Peyer's patch (tissue), 4 donors: Measurements from ENCODE around the gene P2RY8. TPM values are rescaled to one million over a fixed set of nuclear protein-coding genes. Genes with fewer than 3 reads are reported as not detected.

ENCODE experiments used
- DNase-seq, 3 donors: peaks; one replicate each; pipeline ENCODE4 v3.0.0-alpha.2; 2017 to 2019
- H3K27ac ChIP-seq, 4 donors: fragments of 200-600 bp; sonication (generic); one replicate each; pipeline ENCODE4 v1.5.1; 2016 to 2019
- H3K27me3 ChIP-seq, 2 donors: fragments of 200-600 bp; sonication (generic); one replicate each; pipeline ENCODE4 v1.5.1; 2019
- H3K36me3 ChIP-seq, 3 donors: fragments of 200-600 bp; sonication (generic); one replicate each; pipeline ENCODE4 v1.5.1; 2016 to 2019
- H3K4me1 ChIP-seq, 4 donors: fragments of 200-600 bp; sonication (generic); one replicate each; pipeline ENCODE4 v1.5.1; 2016 to 2019
- H3K4me3 ChIP-seq, 4 donors: fragments of 200-600 bp; sonication (generic); 1 replicate in 3 of 4; 2 replicates in 1 of 4; pipeline ENCODE4 v1.5.1; 2016 to 2019; ENCODE audit warnings: mild to moderate bottlenecking in 1 of 4
- H3K9me3 ChIP-seq, 4 donors: fragments of 200-600 bp; sonication (generic); one replicate each; pipeline ENCODE4 v1.5.1; 2016 to 2019; ENCODE audit warnings: mild to moderate bottlenecking in 1 of 4
- POLR2A ChIP-seq, 2 donors: fragments of 450-650 bp; IDR thresholded peaks; one replicate each; pipeline ENCODE4 v1.5.1; 2017; ENCODE audit warnings: antibody characterized with exemption in 2 of 2, mild to moderate bottlenecking in 2 of 2, moderate library complexity in 2 of 2
- total RNA-seq, 4 donors: library from RNA; depleted of rRNA; stranded (reverse); fragments of >200 nt; gene quantifications; one replicate each; pipeline ENCODE4 v1.1.0, GENCODE V29; 2016
- TF ChIP-seq, protein P1 (sequence below), 6 experiments: fragments of 450-650 bp in 4 of 6; fragments of 200-600 bp in 2 of 6; sonication (generic) in 1 of 6; IDR thresholded peaks; one replicate each; pipeline ENCODE4 v1.5.1; 2017 to 2019; ENCODE audit warnings: antibody characterized with exemption in 6 of 6, mild to moderate bottlenecking in 3 of 6, moderate library complexity in 1 of 6

The P2RY8 gene
- total RNA-seq, 4 donors from 2014 or later = 0.35 to 5.8 (median 1.2) TPM

DNA sequence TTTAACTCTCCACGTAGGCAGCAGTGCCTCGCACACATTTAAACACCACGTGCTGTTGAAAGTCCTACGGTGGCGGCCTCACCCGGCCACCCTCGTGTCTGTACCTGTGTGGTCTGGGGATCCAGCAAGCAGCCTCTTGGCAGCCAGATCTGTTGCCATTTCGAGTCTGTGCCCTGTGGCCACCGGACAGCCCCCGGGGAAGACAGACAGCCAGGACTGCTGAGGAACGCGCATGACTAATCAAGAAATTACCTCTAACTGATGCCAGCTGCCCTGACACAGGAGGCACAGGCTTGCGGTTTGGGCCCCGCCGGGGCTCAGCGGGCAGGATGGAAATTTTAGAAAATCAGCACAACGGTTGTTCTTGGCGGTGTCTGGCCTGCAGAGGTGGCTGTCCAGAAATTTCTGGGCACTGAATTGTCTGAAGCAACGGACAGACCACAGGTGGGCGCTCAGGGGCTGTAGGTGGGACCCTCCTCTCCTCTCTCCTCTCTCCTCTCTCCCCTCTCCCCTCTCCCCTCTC lies 68.7 kb downstream of the P2RY8 start:
- peaks cover 0 to 23% (median 11%) of the 10 kb centered on the region in 4 donors for H3K4me1 ChIP-seq
- TF ChIP-seq, protein P1, sequence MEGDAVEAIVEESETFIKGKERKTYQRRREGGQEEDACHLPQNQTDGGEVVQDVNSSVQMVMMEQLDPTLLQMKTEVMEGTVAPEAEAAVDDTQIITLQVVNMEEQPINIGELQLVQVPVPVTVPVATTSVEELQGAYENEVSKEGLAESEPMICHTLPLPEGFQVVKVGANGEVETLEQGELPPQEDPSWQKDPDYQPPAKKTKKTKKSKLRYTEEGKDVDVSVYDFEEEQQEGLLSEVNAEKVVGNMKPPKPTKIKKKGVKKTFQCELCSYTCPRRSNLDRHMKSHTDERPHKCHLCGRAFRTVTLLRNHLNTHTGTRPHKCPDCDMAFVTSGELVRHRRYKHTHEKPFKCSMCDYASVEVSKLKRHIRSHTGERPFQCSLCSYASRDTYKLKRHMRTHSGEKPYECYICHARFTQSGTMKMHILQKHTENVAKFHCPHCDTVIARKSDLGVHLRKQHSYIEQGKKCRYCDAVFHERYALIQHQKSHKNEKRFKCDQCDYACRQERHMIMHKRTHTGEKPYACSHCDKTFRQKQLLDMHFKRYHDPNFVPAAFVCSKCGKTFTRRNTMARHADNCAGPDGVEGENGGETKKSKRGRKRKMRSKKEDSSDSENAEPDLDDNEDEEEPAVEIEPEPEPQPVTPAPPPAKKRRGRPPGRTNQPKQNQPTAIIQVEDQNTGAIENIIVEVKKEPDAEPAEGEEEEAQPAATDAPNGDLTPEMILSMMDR (IDR thresholded peaks at IDR 0.05) = no peak
- no peak for TF ChIP-seq POLR2A (IDR thresholded peaks at IDR 0.05)
- no peaks in the 10 kb centered on the region for H3K9me3 ChIP-seq
- no peak overlapping the region for H3K4me3 ChIP-seq
- H3K27me3 ChIP-seq = no peaks in the 10 kb centered on the region
- no peaks in the 10 kb centered on the region for H3K36me3 ChIP-seq
- peak overlapping the region in 3 of 4 donors; percentile 40 to 78 (median 50) for H3K27ac ChIP-seq
- DNase-seq = peak; percentile 46 to 87 (median 79)

DNA sequence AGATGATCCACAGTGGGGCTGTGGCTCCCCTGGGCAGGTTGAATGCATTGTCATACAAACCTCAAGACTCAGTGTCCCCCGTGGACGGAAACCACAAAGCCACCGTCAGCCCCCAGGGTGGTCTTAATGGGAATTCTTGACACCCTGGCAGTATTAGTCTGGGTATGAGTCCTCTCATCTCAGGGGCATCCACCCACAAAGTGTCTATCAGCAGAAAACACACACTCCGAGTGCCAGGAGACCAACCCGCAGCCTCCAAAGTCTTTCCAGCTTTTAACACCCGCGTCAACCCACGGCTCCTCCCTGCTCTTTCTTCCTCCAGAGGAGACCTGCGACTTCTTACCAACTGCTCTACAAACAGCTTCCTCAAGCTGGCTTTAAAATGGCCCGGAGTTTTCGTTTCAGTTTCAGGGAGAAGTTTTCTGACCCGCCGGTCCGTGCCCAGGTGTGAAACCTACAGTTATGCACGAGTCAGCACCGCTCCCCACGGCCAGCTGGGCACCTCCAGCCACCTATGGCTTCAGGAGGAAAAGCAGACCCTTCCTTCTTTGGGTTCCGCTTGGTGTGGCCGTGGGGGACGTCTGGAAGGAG lies 69.9 kb downstream of the P2RY8 start:
- DNase-seq = peak; percentile 48 to 81 (median 78)
- Histone ChIP-seq H3K27ac (peak overlapping the region; percentile 39 to 78 (median 53)), H3K4me3 (peak overlapping the region in 2 of 4 donors; percentile 14 to 34), H3K4me1 (peaks cover 0 to 22% (median 11%) of the 10 kb centered on the region in 4 donors), H3K9me3 (no peaks in the 10 kb centered on the region), H3K36me3 (no peaks in the 10 kb centered on the region), H3K27me3 (no peaks in the 10 kb centered on the region)
- no peak for TF ChIP-seq POLR2A (IDR thresholded peaks at IDR 0.05)
- TF ChIP-seq, protein P1 (IDR thresholded peaks at IDR 0.05) = no peak

DNA sequence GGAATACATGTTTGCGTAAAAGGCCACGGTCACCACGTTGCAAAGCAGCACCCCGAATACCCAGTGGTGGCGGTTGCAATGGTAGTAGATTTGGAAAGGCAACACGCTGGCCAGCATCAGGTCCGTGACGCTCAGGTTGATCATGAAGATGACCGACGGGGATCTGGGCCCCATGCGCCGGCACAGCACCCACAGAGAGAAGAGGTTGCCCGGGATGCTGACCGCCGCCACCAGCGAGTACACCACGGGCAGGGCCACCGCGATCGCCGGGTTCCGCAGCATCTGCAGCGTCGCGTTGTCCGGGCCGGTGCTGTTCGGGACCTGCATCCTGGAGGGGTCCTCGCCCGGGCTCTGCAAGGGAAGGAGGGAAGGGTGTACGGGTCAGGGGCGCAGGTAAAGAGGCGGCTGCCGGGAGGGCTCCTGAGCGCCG lies 70.7 kb downstream of the P2RY8 start:
- H3K27me3 ChIP-seq = no peaks in the 10 kb centered on the region
- H3K4me1 ChIP-seq = peaks cover 0 to 17% (median 10%) of the 10 kb centered on the region in 4 donors
- TF ChIP-seq POLR2A (IDR thresholded peaks at IDR 0.05) = no peak
- TF ChIP-seq, protein P1 (IDR thresholded peaks at IDR 0.05) = no peak
- peak overlapping the region in 1 of 4 donors; percentile 78 for H3K27ac ChIP-seq
- DNase-seq = peak; percentile 14 to 48 (median 42)
- H3K36me3 ChIP-seq = no peaks in the 10 kb centered on the region
- no peaks in the 10 kb centered on the region for H3K9me3 ChIP-seq
- no peak overlapping the region for H3K4me3 ChIP-seq

DNA sequence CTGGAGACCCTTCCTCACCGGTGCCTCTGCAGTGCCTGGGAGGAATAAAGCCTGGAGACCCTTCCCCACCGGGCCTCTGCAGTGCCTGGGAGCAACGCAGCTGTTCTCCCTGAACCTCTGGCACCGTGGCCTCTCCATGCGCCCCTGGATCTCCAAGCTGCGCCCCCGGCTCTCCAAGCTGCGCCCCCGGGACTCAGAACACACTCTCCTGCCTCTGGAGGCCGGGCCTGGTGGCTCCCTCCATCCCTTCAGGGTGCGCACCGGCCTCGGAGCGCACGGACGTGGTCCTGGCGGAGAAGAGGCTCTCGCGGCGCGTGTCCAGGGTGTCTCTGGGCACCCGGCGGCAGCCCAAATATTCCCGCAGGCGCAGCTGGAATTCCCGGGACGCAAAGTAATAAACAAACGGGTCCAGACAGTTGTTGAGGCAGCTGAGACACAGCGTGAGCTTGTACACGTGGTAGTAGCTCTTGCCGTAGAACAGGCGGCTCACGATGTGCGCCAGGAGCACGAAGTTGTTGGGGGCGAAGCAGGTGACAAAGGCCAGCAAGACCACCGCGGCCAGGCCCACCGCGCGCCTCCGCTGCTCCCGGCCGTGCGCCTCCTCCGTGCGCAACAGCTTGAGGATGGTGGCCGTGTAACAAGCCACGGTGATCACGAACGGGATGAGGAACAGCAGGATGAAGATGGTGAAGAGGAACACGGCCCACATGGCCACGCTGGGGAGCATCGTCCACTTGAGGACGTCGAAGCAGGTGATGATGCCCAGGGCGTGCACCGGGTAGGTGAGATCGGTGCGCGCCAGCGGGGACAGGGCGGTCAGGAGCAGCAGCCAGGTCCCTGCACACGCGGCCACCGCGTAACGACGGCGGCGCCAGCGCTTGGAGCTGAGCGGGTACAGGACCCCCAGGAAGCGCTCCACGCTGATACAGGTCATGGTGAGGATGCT lies 71.4 kb downstream of the P2RY8 start:
- no peaks in the 10 kb centered on the region for H3K9me3 ChIP-seq
- TF ChIP-seq, protein P1 (IDR thresholded peaks at IDR 0.05) = no peak
- TF ChIP-seq POLR2A (IDR thresholded peaks at IDR 0.05) = no peak
- no peaks in the 10 kb centered on the region for H3K36me3 ChIP-seq
- peaks cover 0 to 17% (median 10%) of the 10 kb centered on the region in 4 donors for H3K4me1 ChIP-seq
- H3K27me3 ChIP-seq = no peaks in the 10 kb centered on the region
- peak overlapping the region in 1 of 4 donors; percentile 78 for H3K27ac ChIP-seq
- H3K4me3 ChIP-seq = no peak overlapping the region
- peak in 2 of 3 donors; percentile 15 to 47 for DNase-seq

DNA sequence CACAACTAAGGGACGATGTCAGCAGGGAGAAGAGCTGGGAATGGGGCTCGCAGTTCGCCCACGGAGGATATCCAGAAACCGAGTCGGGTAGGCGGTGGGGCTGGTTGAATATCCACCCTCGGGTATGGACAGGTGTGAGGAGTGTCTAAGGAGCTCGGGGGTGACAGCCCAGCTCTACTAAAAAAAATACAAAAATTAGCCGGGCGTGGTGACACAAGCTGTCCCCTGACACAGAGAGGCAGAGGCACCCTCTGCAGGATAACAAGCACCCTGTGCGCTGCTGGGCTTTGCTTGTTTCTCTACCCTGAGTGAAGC lies 72.1 kb downstream of the P2RY8 start:
- Histone ChIP-seq H3K4me3 (no peak overlapping the region), H3K9me3 (no peaks in the 10 kb centered on the region), H3K36me3 (no peaks in the 10 kb centered on the region), H3K4me1 (peaks cover 0 to 17% (median 10%) of the 10 kb centered on the region in 4 donors), H3K27ac (peak overlapping the region in 1 of 4 donors; percentile 38), H3K27me3 (no peaks in the 10 kb centered on the region)
- TF ChIP-seq, protein P1 (IDR thresholded peaks at IDR 0.05) = no peak
- no peak for DNase-seq
